Neural cell (in vitro differentiated cells): ENCODE data around the gene WNT6. TPM values are rescaled to one million over a fixed set of nuclear protein-coding genes. Genes with fewer than 3 reads are reported as not detected.

Experiments used
- H2AFZ ChIP-seq: fragments of 200-600, 300-800 bp; sonication (generic), shearing (Covaris generic); 2 replicates; pipeline ENCODE4 v1.6.0; 2014; ENCODE audit warnings: low read depth, mild to moderate bottlenecking, antibody characterized with exemption, low read length, moderate library complexity
- H3F3A ChIP-seq: fragments of 200-600 bp; shearing (Covaris generic); 2 replicates; pipeline ENCODE4 v1.6.1; 2016; ENCODE audit warnings: mild to moderate bottlenecking, moderate library complexity, mixed read lengths, antibody characterized with exemption, low read length; ENCODE audit not compliant: insufficient read depth, poor library complexity, severe bottlenecking
- H3K27ac ChIP-seq: fragments of 200-600, 300-800 bp; sonication (generic), shearing (Covaris generic); 2 replicates; pipeline ENCODE4 v1.5.1; 2014; ENCODE audit warnings: mild to moderate bottlenecking, low read length, moderate library complexity
- H3K27me3 ChIP-seq: fragments of 300-800, 200-600 bp; sonication (generic), shearing (Covaris generic); 2 replicates; pipeline ENCODE4 v1.6.0; 2014; ENCODE audit warnings: mild to moderate bottlenecking, low read depth, low read length, moderate library complexity; ENCODE audit not compliant: insufficient read depth
- H3K36me3 ChIP-seq: fragments of 300-800, 200-600 bp; sonication (generic), shearing (Covaris generic); 2 replicates; pipeline ENCODE4 v1.5.1; 2014; ENCODE audit warnings: mild to moderate bottlenecking, antibody characterized with exemption, low read length, moderate library complexity; ENCODE audit not compliant: insufficient read depth
- H3K4me2 ChIP-seq: fragments of 300-800, 200-600 bp; sonication (generic), shearing (Covaris generic); 2 replicates; pipeline ENCODE4 v1.6.0; 2014; ENCODE audit warnings: mild to moderate bottlenecking, low read length
- H3K4me3 ChIP-seq: fragments of 300-800, 200-600 bp; sonication (generic), shearing (Covaris generic); 2 replicates; pipeline ENCODE4 v1.5.1; 2014; ENCODE audit warnings: mild to moderate bottlenecking, low read length, moderate library complexity
- H3K79me2 ChIP-seq: fragments of 200-600 bp; shearing (Covaris generic); replicated peaks from 2 replicates; pipeline ENCODE4 v1.6.0; 2014; ENCODE audit warnings: mild to moderate bottlenecking, low read length, moderate library complexity; ENCODE audit not compliant: insufficient read depth
- H3K9ac ChIP-seq: fragments of 300-800, 200-600 bp; sonication (generic), shearing (Covaris generic); 2 replicates; pipeline ENCODE4 v1.6.1; 2016; ENCODE audit warnings: mild to moderate bottlenecking, low read length, mixed read lengths
- H3K9me2 ChIP-seq: fragments of 200-600 bp; shearing (Covaris generic); 2 replicates; pipeline ENCODE4 v1.6.1; 2016; ENCODE audit warnings: mild to moderate bottlenecking, low read length, mixed read lengths; ENCODE audit not compliant: insufficient read depth
- H3K9me3 ChIP-seq: fragments of 200-600, 300-800 bp; sonication (generic), shearing (Covaris generic); 2 replicates; pipeline ENCODE4 v1.6.1; 2016; ENCODE audit warnings: mild to moderate bottlenecking, mixed run types, low read length, moderate library complexity, mixed read lengths
- H4K20me1 ChIP-seq: fragments of 200-600 bp; shearing (Covaris generic); 2 replicates; pipeline ENCODE4 v1.6.1; 2016; ENCODE audit warnings: mild to moderate bottlenecking, mixed run types; ENCODE audit not compliant: insufficient read depth
- CTCF ChIP-seq: fragments of 450-650 bp; IDR thresholded peaks from 2 replicates; pipeline ENCODE4 v1.5.1; 2014; ENCODE audit warnings: antibody characterized with exemption, mild to moderate bottlenecking, moderate library complexity; ENCODE audit not compliant: poor library complexity, severe bottlenecking
- EP300 ChIP-seq: fragments of 450-650 bp; conservative IDR thresholded peaks from 2 replicates; pipeline ENCODE4 v1.6.1; 2014; ENCODE audit warnings: antibody characterized with exemption, mild to moderate bottlenecking, moderate library complexity; ENCODE audit not compliant: poor library complexity, severe bottlenecking
- EZH2 ChIP-seq: fragments of 200-600, 300-800 bp; shearing (Covaris generic), sonication (generic); IDR thresholded peaks from 2 replicates; pipeline ENCODE4 v1.6.1; 2014; ENCODE audit warnings: antibody characterized with exemption, low read length, borderline replicate concordance, mild to moderate bottlenecking; ENCODE audit not compliant: insufficient read depth, poor library complexity, severe bottlenecking
- MXI1 ChIP-seq: fragments of 450-650 bp; conservative IDR thresholded peaks from 2 replicates; pipeline ENCODE4 v1.6.1; 2014; ENCODE audit warnings: antibody characterized with exemption, mild to moderate bottlenecking; ENCODE audit not compliant: poor library complexity, severe bottlenecking
- POLR2AphosphoS5 ChIP-seq: IDR thresholded peaks from 2 replicates; pipeline ENCODE4 v1.6.1; 2012
- RAD21 ChIP-seq: fragments of 450-650 bp; conservative IDR thresholded peaks from 2 replicates; pipeline ENCODE4 v1.6.1; 2014; ENCODE audit warnings: antibody characterized with exemption, mild to moderate bottlenecking, moderate library complexity
- REST ChIP-seq: IDR thresholded peaks from 2 replicates; pipeline ENCODE4 v1.6.1; 2012; ENCODE audit warnings: borderline replicate concordance
- SMC3 ChIP-seq: fragments of 450-650 bp; conservative IDR thresholded peaks from 2 replicates; pipeline ENCODE4 v1.6.1; 2014; ENCODE audit warnings: antibody characterized with exemption, mild to moderate bottlenecking, moderate library complexity; ENCODE audit not compliant: poor library complexity
- TAF1 ChIP-seq: IDR thresholded peaks from 2 replicates; pipeline ENCODE4 v1.6.1; 2012; ENCODE audit warnings: low read depth
- polyA plus RNA-seq: library from polyadenylated mRNA; depleted of rRNA; stranded (reverse); fragments of >200 nt; gene quantifications from 2 replicates; pipeline ENCODE4 v1.2.3, GENCODE V29; 2014

WNT6 gene
- polyA plus RNA-seq, 1 donor from 2014 or later = not detected

GRCh38 chr2:218812096-218812815 lies 47.3 kb upstream of the WNT6 start:
- H3K4me3 ChIP-seq = no peak overlapping the region
- H3K27me3 ChIP-seq = no peaks in the 10 kb centered on the region
- H2AFZ ChIP-seq = no peak overlapping the region
- H3K79me2 ChIP-seq = no peaks in the 10 kb centered on the region
- no peak for TF ChIP-seq RAD21
- no peak for TF ChIP-seq EZH2
- no peak for TF ChIP-seq EP300
- TF ChIP-seq SMC3 = no peak
- no peak for TF ChIP-seq REST
- no peak for TF ChIP-seq CTCF
- no peak for TF ChIP-seq MXI1
- no peak for TF ChIP-seq POLR2AphosphoS5
- H3F3A ChIP-seq = no peaks in the 10 kb centered on the region
- no peaks in the 10 kb centered on the region for H3K9me2 ChIP-seq
- no peaks in the 10 kb centered on the region for H3K9me3 ChIP-seq
- no peak overlapping the region for H3K27ac ChIP-seq
- H3K36me3 ChIP-seq = no peaks in the 10 kb centered on the region
- no peaks in the 10 kb centered on the region for H4K20me1 ChIP-seq
- H3K9ac ChIP-seq = no peak overlapping the region
- H3K4me2 ChIP-seq = no peak overlapping the region

- no peak overlapping the region for H3K27ac ChIP-seq
- H4K20me1 ChIP-seq = no peaks in the 10 kb centered on the region
- no peak overlapping the region for H3K4me3 ChIP-seq
- H3K9me3 ChIP-seq = no peaks in the 10 kb centered on the region
- H3K27me3 ChIP-seq = no peaks in the 10 kb centered on the region
- no peak overlapping the region for H3K9ac ChIP-seq
- no peak overlapping the region for H2AFZ ChIP-seq
- H3K9me2 ChIP-seq = no peaks in the 10 kb centered on the region
- H3K36me3 ChIP-seq = no peaks in the 10 kb centered on the region
- no peaks in the 10 kb centered on the region for H3F3A ChIP-seq
- no peaks in the 10 kb centered on the region for H3K79me2 ChIP-seq
- TF ChIP-seq EZH2 (no peak), SMC3 (no peak), CTCF (no peak), TAF1 (no peak), POLR2AphosphoS5 (no peak)
- H3K4me2 ChIP-seq = no peak overlapping the region
Measured at GRCh38 chr2:218812861-218813260, 46.7 kb upstream of the WNT6 start.
